IMR-90 (cell line): Measurements from ENCODE around the gene PKP3. TPM values are rescaled to one million over a fixed set of nuclear protein-coding genes. Genes with fewer than 3 reads are reported as not detected.

Experiments used
- ATAC-seq: fragments of 200-7000 bp; cut with Tn5 transposase; 2 replicates; pipeline ENCODE4 v1.9.1; 2020; ENCODE audit warnings: low read depth, mild to moderate bottlenecking, moderate library complexity
- BruUV-seq: library from RNA; stranded (reverse); fragments of 400-500 nt; replicated peaks from 2 replicates; lab custom pipeline; 2021; lab: Mats Ljungman, UMichigan
- CTCF ChIA-PET: fragments of 300-600 bp; formaldehyde crosslinking; extraction: SDS; loops from one replicate; lab custom pipeline; 2021; ENCODE audit warnings: antibody characterized with exemption; lab: Yijun Ruan, JAX
- POLR2A ChIA-PET: fragments of 300-600 bp; sonication (Branson Sonifier 250); formaldehyde crosslinking; loops from one replicate; lab custom pipeline; 2022; ENCODE audit warnings: antibody characterized with exemption; ENCODE audit not compliant: unreplicated experiment; lab: Charles Lee
- DNase-seq: peaks from one replicate; pipeline ENCODE4 v3.0.0; 2013
- H2AFZ ChIP-seq: replicated peaks from 2 replicates; pipeline ENCODE3; 2013; ENCODE audit warnings: low read length, mild to moderate bottlenecking; ENCODE audit not compliant: poor library complexity
- H2AK5ac ChIP-seq: 2 replicates; pipeline ENCODE4 v1.6.1; 2013; ENCODE audit warnings: low read depth, low read length, inconsistent platforms
- H2AK9ac ChIP-seq: replicated peaks from 2 replicates; pipeline ENCODE3; 2013; ENCODE audit warnings: mild to moderate bottlenecking, low read depth, low read length, moderate library complexity; ENCODE audit not compliant: poor library complexity
- H2BK120ac ChIP-seq: 2 replicates; pipeline ENCODE4 v1.6.1; 2013; ENCODE audit warnings: low read depth, low read length, inconsistent platforms
- H2BK15ac ChIP-seq: 3 replicates; pipeline ENCODE4 v1.6.1; 2013; ENCODE audit warnings: low read depth, low read length, inconsistent platforms
- H2BK20ac ChIP-seq: 2 replicates; pipeline ENCODE4 v1.6.1; 2013; ENCODE audit warnings: low read depth, mild to moderate bottlenecking, inconsistent platforms, low read length, moderate library complexity
- H2BK5ac ChIP-seq: 2 replicates; pipeline ENCODE4 v1.6.1; 2013; ENCODE audit warnings: mild to moderate bottlenecking, low read depth, low read length, inconsistent platforms; ENCODE audit not compliant: poor library complexity, severe bottlenecking
- H3K14ac ChIP-seq: replicated peaks from 2 replicates; pipeline ENCODE4 v1.6.1; 2013; ENCODE audit warnings: low read depth, low read length, inconsistent platforms
- H3K18ac ChIP-seq: 2 replicates; pipeline ENCODE4 v1.6.1; 2013; ENCODE audit warnings: low read depth, low read length, control low read depth
- H3K23ac ChIP-seq: 2 replicates; pipeline ENCODE4 v1.6.1; 2013; ENCODE audit warnings: low read depth, low read length, inconsistent platforms
- H3K27ac ChIP-seq: 2 replicates; pipeline ENCODE4 v1.5.1; 2013; ENCODE audit warnings: mild to moderate bottlenecking, control low read depth, low read length; ENCODE audit not compliant: insufficient read depth
- H3K27me3 ChIP-seq: 2 replicates; pipeline ENCODE4 v1.6.1; 2013; ENCODE audit warnings: low read length; ENCODE audit not compliant: control insufficient read depth, insufficient read depth
- H3K36me3 ChIP-seq: 2 replicates; pipeline ENCODE4 v1.6.1; 2013; ENCODE audit warnings: low read length, mixed read lengths; ENCODE audit not compliant: control insufficient read depth, insufficient read depth
- H3K4ac ChIP-seq: 2 replicates; pipeline ENCODE4 v1.6.1; 2013; ENCODE audit warnings: low read depth, low read length, inconsistent platforms
- H3K4me1 ChIP-seq: 2 replicates; pipeline ENCODE4 v1.6.1; 2013; ENCODE audit warnings: low read length, mixed read lengths; ENCODE audit not compliant: control insufficient read depth, insufficient read depth
- H3K4me2 ChIP-seq: 2 replicates; pipeline ENCODE4 v1.6.1; 2013; ENCODE audit warnings: low read depth, mild to moderate bottlenecking, control low read depth, low read length, moderate library complexity
- H3K4me3 ChIP-seq: 2 replicates; pipeline ENCODE4 v1.5.1; 2013; ENCODE audit warnings: low read depth, mild to moderate bottlenecking, control low read depth, low read length, moderate library complexity; ENCODE audit not compliant: insufficient read depth
- H3K56ac ChIP-seq: 2 replicates; pipeline ENCODE4 v1.6.1; 2013; ENCODE audit warnings: low read length, inconsistent platforms; ENCODE audit not compliant: insufficient read depth; ENCODE audit errors: extremely low read depth
- H3K79me1 ChIP-seq, 2 experiments: 2 replicates each; pipeline ENCODE4 v1.6.1; 2013; ENCODE audit warnings: low read length in 2 of 2, inconsistent platforms in 1 of 2, low read depth in 1 of 2
- H3K9ac ChIP-seq: 2 replicates; pipeline ENCODE4 v1.6.1; 2013; ENCODE audit warnings: low read depth, low read length, control low read depth
- H3K9me1 ChIP-seq: 2 replicates; pipeline ENCODE4 v1.6.1; 2013; ENCODE audit warnings: low read length, inconsistent platforms; ENCODE audit not compliant: insufficient read depth
- H3K9me3 ChIP-seq: 2 replicates; pipeline ENCODE4 v1.6.1; 2013; ENCODE audit warnings: low read length; ENCODE audit not compliant: control insufficient read depth, insufficient read depth
- H4K20me1 ChIP-seq: 2 replicates; pipeline ENCODE4 v1.6.1; 2013; ENCODE audit warnings: low read length, inconsistent platforms; ENCODE audit not compliant: insufficient read depth
- H4K5ac ChIP-seq: 2 replicates; pipeline ENCODE4 v1.6.1; 2013; ENCODE audit warnings: mild to moderate bottlenecking, low read depth, low read length, control low read depth
- H4K8ac ChIP-seq, 2 experiments: 2 replicates each; pipeline ENCODE4 v1.6.1; 2013; ENCODE audit warnings: low read depth in 2 of 2, low read length in 2 of 2, control low read depth in 1 of 2, inconsistent platforms in 1 of 2
- H4K91ac ChIP-seq: 2 replicates; pipeline ENCODE4 v1.6.1; 2013; ENCODE audit warnings: low read depth, low read length, inconsistent platforms; ENCODE audit not compliant: insufficient read depth
- BHLHE40 ChIP-seq: fragments of 150-350 bp; IDR thresholded peaks from 2 replicates; pipeline ENCODE4 v1.6.1; 2016; ENCODE audit warnings: mild to moderate bottlenecking, low read depth, low read length
- CEBPB ChIP-seq: IDR thresholded peaks from 2 replicates; pipeline ENCODE4 v1.6.1; 2012; ENCODE audit warnings: low read depth, low read length, improper control_type of control experiment
- CHD1 ChIP-seq: IDR thresholded peaks from 2 replicates; pipeline ENCODE4 v1.6.1; 2012; ENCODE audit warnings: low read depth, low read length, improper control_type of control experiment
- CTCF ChIP-seq: conservative IDR thresholded peaks from 2 replicates; pipeline ENCODE4 v1.5.1; 2012; ENCODE audit warnings: mild to moderate bottlenecking, low read depth, low read length, improper control_type of control experiment
- ELK1 ChIP-seq: fragments of 150-350 bp; IDR thresholded peaks from 2 replicates; pipeline ENCODE4 v1.6.1; 2016; ENCODE audit warnings: low read depth, mild to moderate bottlenecking, low read length, moderate library complexity, borderline replicate concordance
- FOS ChIP-seq: fragments of 150-350 bp; IDR thresholded peaks from 2 replicates; pipeline ENCODE4 v1.6.1; 2016; ENCODE audit warnings: low read depth, low read length
- MAFK ChIP-seq: IDR thresholded peaks from 2 replicates; pipeline ENCODE4 v1.6.1; 2012; ENCODE audit warnings: low read depth, low read length, improper control_type of control experiment
- MAZ ChIP-seq: IDR thresholded peaks from 2 replicates; pipeline ENCODE4 v1.6.1; 2012; ENCODE audit warnings: low read depth, mild to moderate bottlenecking, low read length, improper control_type of control experiment, moderate library complexity, borderline replicate concordance
- MXI1 ChIP-seq: IDR thresholded peaks from 2 replicates; pipeline ENCODE4 v1.6.1; 2012; ENCODE audit warnings: low read depth, mild to moderate bottlenecking, low read length, moderate library complexity, borderline replicate concordance
- NFE2L2 ChIP-seq: fragments of 150-350 bp; IDR thresholded peaks from 2 replicates; pipeline ENCODE4 v1.6.1; 2016; ENCODE audit warnings: low read depth, mild to moderate bottlenecking, low read length
- POLR2A ChIP-seq: IDR thresholded peaks from 2 replicates; pipeline ENCODE4 v1.6.1; 2012; ENCODE audit warnings: mild to moderate bottlenecking, low read depth, low read length
- RAD21 ChIP-seq: IDR thresholded peaks from 2 replicates; pipeline ENCODE4 v1.6.1; 2012; ENCODE audit warnings: low read length, improper control_type of control experiment
- RCOR1 ChIP-seq: IDR thresholded peaks from 2 replicates; pipeline ENCODE4 v1.6.1; 2012; ENCODE audit warnings: mild to moderate bottlenecking, low read length, improper control_type of control experiment; ENCODE audit not compliant: insufficient replicate concordance
- RFX5 ChIP-seq: IDR thresholded peaks from 2 replicates; pipeline ENCODE4 v1.8.0; 2012; ENCODE audit warnings: low read depth, mild to moderate bottlenecking, low read length, moderate library complexity
- SMC3 ChIP-seq: fragments of 150-350 bp; IDR thresholded peaks from 2 replicates; pipeline ENCODE4 v1.6.1; 2016; ENCODE audit warnings: low read depth, mild to moderate bottlenecking, antibody characterized with exemption, low read length, moderate library complexity
- USF2 ChIP-seq: fragments of 150-350 bp; IDR thresholded peaks from 2 replicates; pipeline ENCODE4 v1.6.1; 2017; ENCODE audit warnings: mild to moderate bottlenecking, antibody characterized with exemption, low read length, low read depth
- WGBS, 2 experiments: methylation state at CpG; one replicate each; pipeline versions ENCODE4 v1.1.5 to v1.1.7; 2013; ENCODE audit warnings: missing lambda C conversion rate in 2 of 2; ENCODE audit not compliant: insufficient read length in 1 of 2; ENCODE audit errors: extremely low coverage in 2 of 2; 5-methylcytosine and 5-hydroxymethylcytosine counted together
- dilution Hi-C: fragments of 300-500 bp; cut with HindIII; formaldehyde crosslinking; loops from one replicate; pipeline ENCODE4 v1.14.3; 2018; ENCODE audit warnings: low sequenced_read_pairs; ENCODE audit not compliant: unreplicated experiment
- in situ Hi-C: fragments of 300-500 bp; cut with MboI; formaldehyde crosslinking; loops from 3 replicates; pipeline ENCODE4 v1.14.3; 2019; ENCODE audit warnings: low sequenced_read_pairs, inconsistent platforms, mixed read lengths
- intact Hi-C: fragments of 100-400 bp; cut with micrococcal nuclease; formaldehyde crosslinking; loops from 2 replicates; pipeline ENCODE4 v1.10.0; 2022
- polyA plus RNA-seq, 3 experiments: library from polyadenylated mRNA; depleted of rRNA; stranded (reverse); fragments of >200 nt; gene quantifications; 2 replicates each; pipeline ENCODE4 v1.2.3, GENCODE V29; 2012; ENCODE audit warnings: low replicate concordance in 1 of 3
- total RNA-seq: library from RNA; depleted of rRNA; stranded (reverse); fragments of >200 nt; gene quantifications from 2 replicates; pipeline ENCODE4 v1.2.3, GENCODE V29; 2012

PKP3 gene
- total and polyA plus RNA-seq, 2 of the 4 experiments (the other 2 are of a cell fraction): 1.5 to 2.2 TPM

- Histone ChIP-seq H3K4me1 (peaks cover 3% of the 10 kb centered on the region; the same call in 1 of the 2 replicates), H3K9me3 (peaks cover 5% of the 10 kb centered on the region; the same call in 1 of the 2 replicates), H3K4me2 (no peak overlapping the region), H3K9me1 (no peaks in the 10 kb centered on the region), H4K8ac (no peak overlapping the region), H3K4me3 (no peak overlapping the region), H4K91ac (no peak overlapping the region), H3K9ac (no peak overlapping the region), H4K20me1 (no peaks in the 10 kb centered on the region), H2BK5ac (no peak overlapping the region), H3K23ac (no peak overlapping the region), H2AK9ac (no peak overlapping the region), H4K5ac (no peak overlapping the region), H3K18ac (no peak overlapping the region), H3K79me1 (no peaks in the 10 kb centered on the region), H3K27ac (no peak overlapping the region), H3K36me3 (no peaks in the 10 kb centered on the region), H2BK20ac (no peak overlapping the region), H2AFZ (no peak overlapping the region), H2BK120ac (no peak overlapping the region), H2AK5ac (no peak overlapping the region), H3K4ac (no peak overlapping the region), H3K56ac (no peak overlapping the region), H3K14ac (no peak overlapping the region), H2BK15ac (no peak overlapping the region), H3K27me3 (peaks cover 16% of the 10 kb centered on the region)
- CTCF ChIA-PET: no interaction called here
- POLR2A ChIA-PET: no interaction called here
- BruUV-seq: no TSS peak
- ATAC-seq: no peak
- intact Hi-C loops: no loop called here
- TF ChIP-seq MAFK (no peak), FOS (no peak), RFX5 (no peak), MXI1 (no peak), MAZ (no peak), BHLHE40 (no peak), RCOR1 (no peak), USF2 (no peak), NFE2L2 (no peak), CTCF (no peak), CEBPB (no peak), ELK1 (no peak), POLR2A (no peak), SMC3 (no peak), RAD21 (no peak), CHD1 (no peak)
- dilution Hi-C loops: no loop called here
- no peak for DNase-seq
- 76% methylated on average over 27 of the region's 55 CpGs; no CpG with 5 or more reads in 1 of the 2 experiments for WGBS, 2 experiments
- in situ Hi-C loops: no loop called here
Observed at GRCh38 chr11:403021-403760, 9.2 kb downstream of the PKP3 start.
